ENCODE measurements around the gene TRPM3. TPM values are rescaled to one million over a fixed set of nuclear protein-coding genes. Genes with fewer than 3 reads are reported as not detected.

The TRPM3 gene
- total RNA-seq, 2 experiments from 2014 or later = not detected

DNA sequence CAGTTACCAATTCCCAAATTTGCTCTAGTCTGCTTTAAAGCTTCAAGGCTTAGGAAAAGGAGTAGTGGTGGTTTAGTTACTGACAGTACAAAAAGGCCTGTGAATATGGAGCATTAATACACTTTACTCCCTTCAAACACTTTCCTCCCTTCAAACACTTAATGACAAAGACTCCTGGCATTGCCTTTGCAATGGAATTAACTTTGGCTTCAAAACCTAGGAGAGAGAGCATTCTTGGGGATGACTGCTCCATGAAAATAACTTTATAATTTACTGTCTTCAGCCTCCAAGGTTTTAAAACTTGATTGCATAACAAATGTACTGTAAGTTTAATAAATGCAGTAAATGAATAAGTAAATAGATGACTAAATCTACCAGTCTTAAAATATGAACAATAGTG lies 185.6 kb downstream of the TRPM3 start:
- Histone ChIP-seq H3K36me3 (ENCODE audit: insufficient read depth, low read length) (no peaks in the 10 kb centered on the region), H3K27me3 (ENCODE audit: control insufficient read depth in 1 of 2, insufficient read depth in 2 of 2, low read length in 2 of 2) (peaks cover 0 to 5% of the 10 kb centered on the region in 2 experiments), H3K4me1 (ENCODE audit: insufficient read depth, low read length) (no peaks in the 10 kb centered on the region), H3K27ac (ENCODE audit: low read depth in 1 of 2, low read length in 2 of 2) (no peak overlapping the region), H3K4me3 (ENCODE audit: low read length) (no peak overlapping the region), H3K9me3 (ENCODE audit: control insufficient read depth in 1 of 2, insufficient read depth in 1 of 2, low read length in 2 of 2) (no peaks in the 10 kb centered on the region)
- H3K9me3 Mint-ChIP-seq = no peaks in the 10 kb centered on the region
- no peak overlapping the region for H3K4me3 Mint-ChIP-seq
- no peak for ATAC-seq (ENCODE audit: poor library complexity)
- intact Hi-C loops (cut with DNase I, micrococcal nuclease) = no loop called here
- H3K27ac Mint-ChIP-seq = no peak overlapping the region
- ChIA-PET POLR2A (no interaction called here), CTCF (no interaction called here)
- H3K4me1 Mint-ChIP-seq (ENCODE audit: low read depth) = no peaks in the 10 kb centered on the region
- no peaks in the 10 kb centered on the region for H3K27me3 Mint-ChIP-seq
- TF ChIP-seq, protein P1, sequence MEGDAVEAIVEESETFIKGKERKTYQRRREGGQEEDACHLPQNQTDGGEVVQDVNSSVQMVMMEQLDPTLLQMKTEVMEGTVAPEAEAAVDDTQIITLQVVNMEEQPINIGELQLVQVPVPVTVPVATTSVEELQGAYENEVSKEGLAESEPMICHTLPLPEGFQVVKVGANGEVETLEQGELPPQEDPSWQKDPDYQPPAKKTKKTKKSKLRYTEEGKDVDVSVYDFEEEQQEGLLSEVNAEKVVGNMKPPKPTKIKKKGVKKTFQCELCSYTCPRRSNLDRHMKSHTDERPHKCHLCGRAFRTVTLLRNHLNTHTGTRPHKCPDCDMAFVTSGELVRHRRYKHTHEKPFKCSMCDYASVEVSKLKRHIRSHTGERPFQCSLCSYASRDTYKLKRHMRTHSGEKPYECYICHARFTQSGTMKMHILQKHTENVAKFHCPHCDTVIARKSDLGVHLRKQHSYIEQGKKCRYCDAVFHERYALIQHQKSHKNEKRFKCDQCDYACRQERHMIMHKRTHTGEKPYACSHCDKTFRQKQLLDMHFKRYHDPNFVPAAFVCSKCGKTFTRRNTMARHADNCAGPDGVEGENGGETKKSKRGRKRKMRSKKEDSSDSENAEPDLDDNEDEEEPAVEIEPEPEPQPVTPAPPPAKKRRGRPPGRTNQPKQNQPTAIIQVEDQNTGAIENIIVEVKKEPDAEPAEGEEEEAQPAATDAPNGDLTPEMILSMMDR (IDR thresholded peaks at IDR 0.05) = no peak
- no peaks in the 10 kb centered on the region for H3K36me3 Mint-ChIP-seq (ENCODE audit: low read depth)
- no peak for DNase-seq

DNA sequence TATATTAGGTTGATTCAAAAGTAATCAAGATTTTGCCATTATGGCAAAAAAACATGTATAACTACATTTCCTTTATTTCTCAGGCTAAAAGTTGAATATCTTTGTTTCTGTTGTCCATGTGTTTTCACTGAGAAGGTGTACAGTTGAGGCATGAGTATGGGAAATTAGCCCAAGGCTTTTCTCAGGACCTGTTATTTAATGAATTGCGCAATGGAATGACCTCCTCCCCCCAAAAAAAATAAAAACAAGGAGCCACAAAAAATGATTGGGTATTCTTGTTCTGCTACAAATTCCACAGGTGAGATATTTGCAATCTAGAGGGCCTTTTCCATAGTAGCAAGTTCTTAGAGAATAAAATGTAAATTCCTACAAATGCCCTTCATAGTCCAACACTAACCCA lies 186.8 kb downstream of the TRPM3 start:
- TF ChIP-seq, protein P1 (IDR thresholded peaks at IDR 0.05) = no peak
- no peaks in the 10 kb centered on the region for H3K4me1 Mint-ChIP-seq (ENCODE audit: low read depth)
- intact Hi-C loops (cut with DNase I, micrococcal nuclease) = no loop called here
- ATAC-seq (ENCODE audit: poor library complexity) (no peak), DNase-seq (no peak)
- Histone ChIP-seq H3K27me3 (ENCODE audit: control insufficient read depth in 1 of 2, insufficient read depth in 2 of 2, low read length in 2 of 2) (peaks cover 0 to 5% of the 10 kb centered on the region in 2 experiments), H3K4me3 (ENCODE audit: low read length) (no peak overlapping the region), H3K27ac (ENCODE audit: low read depth in 1 of 2, low read length in 2 of 2) (no peak overlapping the region), H3K9me3 (ENCODE audit: control insufficient read depth in 1 of 2, insufficient read depth in 1 of 2, low read length in 2 of 2) (no peaks in the 10 kb centered on the region), H3K36me3 (ENCODE audit: insufficient read depth, low read length) (no peaks in the 10 kb centered on the region), H3K4me1 (ENCODE audit: insufficient read depth, low read length) (no peaks in the 10 kb centered on the region)
- CTCF ChIA-PET = no interaction called here
- POLR2A ChIA-PET = no interaction called here
- H3K4me3 Mint-ChIP-seq = no peak overlapping the region
- no peaks in the 10 kb centered on the region for H3K36me3 Mint-ChIP-seq (ENCODE audit: low read depth)
- H3K27me3 Mint-ChIP-seq = no peaks in the 10 kb centered on the region
- no peaks in the 10 kb centered on the region for H3K9me3 Mint-ChIP-seq
- no peak overlapping the region for H3K27ac Mint-ChIP-seq

DNA sequence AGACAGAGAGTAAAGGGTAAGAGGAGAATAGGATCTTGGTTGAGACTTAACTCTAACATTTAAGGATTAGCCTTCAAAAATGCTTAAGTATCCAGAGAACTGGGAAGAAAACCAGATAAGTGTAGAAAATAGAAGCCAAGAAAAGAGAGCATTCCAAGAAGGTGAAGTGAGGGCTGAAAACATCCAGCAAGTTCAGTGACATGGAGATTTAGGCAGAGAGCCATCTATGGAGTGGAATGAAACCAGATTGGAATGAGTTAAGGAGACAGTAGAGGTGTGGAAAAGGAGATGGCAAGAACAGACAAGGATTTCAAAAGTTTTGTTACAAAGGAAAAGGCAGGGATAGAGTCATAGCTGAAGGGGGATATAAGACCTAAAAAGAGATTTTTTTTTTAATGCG lies 188.1 kb downstream of the TRPM3 start:
- H3K4me1 Mint-ChIP-seq (ENCODE audit: low read depth) = no peaks in the 10 kb centered on the region
- H3K27me3 ChIP-seq (ENCODE audit: control insufficient read depth in 1 of 2, insufficient read depth in 2 of 2, low read length in 2 of 2) = peaks cover 0 to 5% of the 10 kb centered on the region in 2 experiments
- TF ChIP-seq, protein P1 (IDR thresholded peaks at IDR 0.05) = no peak
- H3K4me3 Mint-ChIP-seq = no peak overlapping the region
- POLR2A ChIA-PET = no interaction called here
- H3K4me3 ChIP-seq (ENCODE audit: low read length) = no peak overlapping the region
- H3K9me3 ChIP-seq (ENCODE audit: control insufficient read depth in 1 of 2, insufficient read depth in 1 of 2, low read length in 2 of 2) = no peaks in the 10 kb centered on the region
- no peaks in the 10 kb centered on the region for H3K4me1 ChIP-seq (ENCODE audit: insufficient read depth, low read length)
- no peak overlapping the region for H3K27ac ChIP-seq (ENCODE audit: low read depth in 1 of 2, low read length in 2 of 2)
- ATAC-seq (ENCODE audit: poor library complexity) = no peak
- no peaks in the 10 kb centered on the region for H3K27me3 Mint-ChIP-seq
- no peak overlapping the region for H3K27ac Mint-ChIP-seq
- no peak for DNase-seq
- intact Hi-C loops (cut with DNase I, micrococcal nuclease) = no loop called here
- H3K36me3 ChIP-seq (ENCODE audit: insufficient read depth, low read length) = no peaks in the 10 kb centered on the region
- no peaks in the 10 kb centered on the region for H3K36me3 Mint-ChIP-seq (ENCODE audit: low read depth)
- CTCF ChIA-PET = no interaction called here
- H3K9me3 Mint-ChIP-seq = no peaks in the 10 kb centered on the region

All from CD4-positive, alpha-beta T cell (primary cell).